IPS-18c (cell line): ENCODE results near the gene LYSMD3.
A peak's percentile ranks its signal among the peaks of the same experiment; 100 is the strongest.

Source experiments
- H3K4me3 ChIP-seq: 2 replicates; pipeline ENCODE4 v1.7.0; 2013; ENCODE audit warnings: low read depth, mild to moderate bottlenecking, low read length, moderate library complexity; ENCODE audit not compliant: insufficient read depth
- H3K9me3 ChIP-seq: one replicate; pipeline ENCODE4 v1.6.1; 2013; ENCODE audit warnings: mild to moderate bottlenecking, low read length, moderate library complexity; ENCODE audit not compliant: control insufficient read depth, insufficient read depth

Gene LYSMD3

DNA sequence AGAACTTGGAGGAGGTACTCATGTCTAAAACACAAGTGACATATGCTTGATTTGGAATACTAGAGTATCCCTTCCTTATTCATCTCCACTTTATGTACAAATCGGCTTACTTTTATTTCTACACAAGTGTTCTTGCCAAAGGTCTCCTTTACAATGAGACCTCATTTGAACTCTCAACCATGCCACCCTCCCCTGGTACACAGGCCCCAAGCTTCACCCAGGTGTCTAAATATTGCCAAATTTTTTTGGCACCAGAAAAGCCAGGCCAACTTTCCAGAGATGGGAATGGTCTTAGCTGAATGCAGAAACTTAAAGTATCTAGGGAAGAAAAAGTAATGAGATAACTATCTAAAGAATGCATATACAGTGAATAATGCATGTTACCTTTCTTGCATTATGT lies 18.9 kb downstream of the LYSMD3 start:
- Histone ChIP-seq H3K9me3 (no peaks in the 10 kb centered on the region), H3K4me3 (no peak overlapping the region)

- no peaks in the 10 kb centered on the region for H3K9me3 ChIP-seq
- no peak overlapping the region for H3K4me3 ChIP-seq
Observed at GRCh38 chr5:90506221-90506620, 23.2 kb downstream of the LYSMD3 start.

- no peak overlapping the region for H3K4me3 ChIP-seq
- H3K9me3 ChIP-seq: no peaks in the 10 kb centered on the region
Observed at GRCh38 chr5:90504743-90505142, 24.6 kb downstream of the LYSMD3 start.

DNA sequence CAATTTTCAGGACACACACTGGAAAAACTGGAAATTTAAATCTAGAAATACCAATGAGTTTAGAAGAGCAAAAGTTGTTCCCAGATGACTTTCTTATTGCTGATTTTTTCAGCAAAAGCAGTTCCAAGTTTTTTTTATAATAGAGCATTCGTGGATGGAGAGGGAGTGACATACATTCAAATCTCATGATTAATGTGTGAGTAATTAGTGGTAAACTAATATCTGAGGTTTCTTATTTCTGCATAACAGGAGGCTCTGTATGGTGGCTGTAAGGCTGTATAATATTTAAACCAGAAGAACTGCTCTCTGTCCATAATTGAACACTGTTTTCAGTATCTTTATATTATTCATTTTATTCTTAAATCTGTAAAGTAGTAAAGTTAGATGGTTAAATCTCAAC lies 25.8 kb downstream of the LYSMD3 start:
- H3K4me3 ChIP-seq: no peak overlapping the region
- H3K9me3 ChIP-seq: no peaks in the 10 kb centered on the region

DNA sequence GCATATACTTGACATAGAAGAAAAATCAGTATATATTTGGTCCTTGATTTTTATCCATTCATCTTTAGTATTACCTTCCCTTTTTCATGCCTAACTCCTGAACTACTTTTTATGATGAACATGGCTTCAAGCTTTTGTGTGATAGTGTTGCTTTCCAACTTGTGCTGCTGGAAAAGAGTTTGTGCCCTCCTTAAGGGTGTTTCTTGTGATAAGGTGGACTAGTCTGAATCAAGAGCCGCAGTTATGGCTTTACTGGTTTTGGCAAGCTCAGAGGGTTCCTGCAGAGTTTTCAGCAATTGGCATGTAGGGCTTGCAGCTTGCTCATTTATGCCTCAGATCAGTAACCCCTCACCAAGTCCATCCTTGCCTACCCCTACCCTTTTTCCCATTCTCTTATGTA lies 34.2 kb downstream of the LYSMD3 start:
- no peaks in the 10 kb centered on the region for H3K9me3 ChIP-seq
- no peak overlapping the region for H3K4me3 ChIP-seq

DNA sequence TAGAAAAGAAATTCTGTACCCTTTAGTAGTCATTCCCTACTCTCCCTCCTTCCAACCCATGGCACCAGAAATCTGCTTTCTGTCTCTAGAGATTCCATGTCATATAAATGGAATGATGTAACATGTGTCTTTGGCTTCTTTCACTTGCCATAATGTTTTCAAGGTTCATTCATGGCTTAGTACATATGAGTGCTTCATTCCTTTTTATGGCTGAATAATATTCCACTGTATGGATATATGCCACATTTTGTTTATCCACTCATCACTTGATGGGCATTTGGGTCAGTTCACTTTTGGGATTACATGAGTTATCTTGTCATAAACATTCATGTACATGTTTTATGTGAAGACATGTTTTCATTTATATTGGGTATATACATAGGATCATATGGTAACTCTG lies 35.3 kb downstream of the LYSMD3 start:
- no peaks in the 10 kb centered on the region for H3K9me3 ChIP-seq
- H3K4me3 ChIP-seq: no peak overlapping the region

DNA sequence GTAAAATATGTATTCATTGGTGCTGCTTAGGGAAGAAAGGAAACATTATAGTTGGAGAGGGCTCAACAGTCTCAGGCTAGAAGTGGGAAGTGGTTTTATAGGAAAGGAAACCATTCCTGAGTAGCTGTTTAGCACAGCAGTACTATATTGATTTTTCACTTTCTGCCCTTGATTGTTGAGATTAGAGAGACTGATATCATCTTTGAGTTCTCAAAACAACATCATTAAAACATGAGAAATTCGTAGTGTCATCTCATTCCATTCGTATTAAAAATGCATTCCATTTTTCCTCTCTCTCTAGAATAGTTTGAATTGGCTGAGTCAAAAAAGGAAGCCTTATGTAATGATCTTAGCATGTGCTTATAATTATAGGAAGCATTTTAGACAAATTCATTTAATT lies 40.6 kb downstream of the LYSMD3 start:
- no peak overlapping the region for H3K4me3 ChIP-seq
- no peaks in the 10 kb centered on the region for H3K9me3 ChIP-seq

GRCh38 chr5:90484540-90484939 lies 44.8 kb downstream of the LYSMD3 start:
- Histone ChIP-seq H3K9me3 (no peaks in the 10 kb centered on the region), H3K4me3 (no peak overlapping the region)

- Histone ChIP-seq H3K4me3 (no peak overlapping the region), H3K9me3 (no peaks in the 10 kb centered on the region)
Observed at GRCh38 chr5:90483206-90483605, 46.2 kb downstream of the LYSMD3 start.

DNA sequence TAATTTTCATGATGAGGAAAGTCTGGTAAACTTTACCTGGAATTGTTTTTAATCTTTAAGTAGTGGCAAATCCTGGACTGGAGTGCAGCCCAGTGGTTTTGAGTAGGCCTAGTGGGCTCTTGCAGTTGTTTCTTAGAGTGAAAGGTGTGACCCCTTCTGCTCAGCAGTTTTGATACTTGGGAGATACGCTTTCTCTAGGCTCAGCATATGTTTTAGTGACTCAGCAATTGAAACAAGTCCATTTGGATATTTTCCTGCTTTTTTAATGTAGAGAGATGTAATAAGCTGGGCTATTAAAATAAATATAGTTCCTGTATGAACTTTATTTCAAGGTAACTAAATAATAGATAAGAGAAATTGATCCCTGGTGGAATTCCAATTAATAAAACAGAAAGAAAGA lies 48.7 kb downstream of the LYSMD3 start:
- Histone ChIP-seq H3K9me3 (no peaks in the 10 kb centered on the region), H3K4me3 (no peak overlapping the region)

DNA sequence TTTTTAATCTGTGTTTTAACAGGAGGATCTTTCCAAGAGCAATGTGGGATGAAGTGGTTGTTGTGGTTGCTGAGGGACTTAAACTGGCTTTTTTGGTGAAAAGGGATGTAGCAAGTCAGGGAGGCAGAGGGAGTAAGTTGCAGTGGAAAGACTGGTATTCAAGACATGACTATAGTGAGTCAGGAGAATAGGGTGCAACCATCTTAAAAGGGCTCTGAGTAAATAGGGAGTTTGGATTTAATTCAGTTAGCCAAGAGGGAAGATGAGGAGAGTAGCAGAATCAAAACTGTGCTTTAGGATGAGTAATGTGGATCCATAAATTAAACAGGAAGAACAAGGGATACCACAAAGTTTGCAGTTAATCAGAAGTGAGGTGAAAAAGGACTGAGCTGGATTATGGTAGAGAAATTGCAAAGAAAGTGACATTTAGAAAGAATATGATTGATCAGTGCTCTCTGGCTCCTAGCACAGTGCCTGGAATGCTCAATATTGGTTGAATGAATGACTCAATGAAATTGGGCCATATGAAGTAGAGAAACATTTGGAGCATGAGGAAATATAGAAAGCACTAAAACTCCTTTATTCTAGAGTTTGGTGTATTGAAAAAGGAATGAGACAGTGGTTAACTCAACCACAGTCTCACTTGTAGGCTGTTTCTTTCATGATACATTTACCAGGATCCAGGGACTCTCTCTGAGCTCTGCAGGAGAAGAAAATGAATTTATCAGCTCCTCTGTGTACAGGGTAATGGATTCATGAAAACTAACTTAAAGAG lies 49.6 kb downstream of the LYSMD3 start:
- no peak overlapping the region for H3K4me3 ChIP-seq
- H3K9me3 ChIP-seq: no peaks in the 10 kb centered on the region

- Histone ChIP-seq H3K4me3 (peak overlapping the region; percentile 5; the same call in 1 of the 2 replicates), H3K9me3 (no peaks in the 10 kb centered on the region)
Observed at GRCh38 chr5:90477621-90478215, 51.7 kb downstream of the LYSMD3 start.

GRCh38 chr5:90477073-90477472 lies 52.3 kb downstream of the LYSMD3 start:
- no peak overlapping the region; the same call in 1 of the 2 replicates for H3K4me3 ChIP-seq
- H3K9me3 ChIP-seq: no peaks in the 10 kb centered on the region

DNA sequence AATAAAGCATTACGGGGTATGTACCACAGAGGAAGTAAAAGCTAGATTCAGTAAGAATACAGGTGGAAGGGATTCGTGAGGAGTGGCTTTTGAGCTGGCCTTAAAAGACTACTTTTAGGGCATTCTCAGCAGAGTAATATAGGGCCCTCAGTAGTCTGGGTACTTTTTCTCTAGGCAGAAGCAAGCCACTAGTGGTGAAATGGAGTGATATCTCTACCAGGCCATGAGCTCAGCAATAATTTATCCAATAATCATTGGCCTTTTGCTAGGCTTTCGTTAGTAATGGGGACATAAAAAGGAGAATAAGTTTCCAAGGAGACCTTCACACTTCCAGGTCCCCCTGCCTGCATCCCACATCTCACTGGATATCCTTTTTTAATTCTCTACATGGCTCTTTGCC lies 53.0 kb downstream of the LYSMD3 start:
- Histone ChIP-seq H3K9me3 (no peaks in the 10 kb centered on the region), H3K4me3 (peak overlapping the region; percentile 87; the same call in 1 of the 2 replicates)

DNA sequence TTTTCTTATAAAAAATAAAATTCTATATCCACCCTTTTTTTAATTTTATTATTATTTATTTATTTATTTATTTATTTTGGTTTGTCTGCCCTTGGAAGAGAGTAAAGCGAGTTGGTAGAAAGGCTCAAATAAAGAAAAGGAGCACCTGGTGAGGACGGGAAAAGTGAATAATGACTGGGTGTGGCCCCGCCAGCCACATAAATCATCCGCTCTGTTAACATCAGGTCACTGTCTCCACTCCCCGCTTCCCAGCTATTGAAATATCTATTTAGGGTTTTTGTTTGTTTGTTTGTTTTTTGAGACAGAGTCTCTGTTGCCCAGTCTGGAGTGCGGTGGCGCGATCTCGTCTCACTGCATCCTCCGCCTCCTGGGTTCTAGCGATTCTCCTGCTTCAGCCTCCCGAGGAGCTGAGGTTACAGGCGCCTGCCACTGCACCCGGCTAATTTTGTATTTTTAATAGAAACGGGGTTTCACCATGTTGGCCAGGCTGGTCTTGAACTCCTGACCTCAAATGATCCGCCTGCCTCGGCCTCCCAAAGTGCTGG lies 53.9 kb downstream of the LYSMD3 start:
- Histone ChIP-seq H3K4me3 (peak overlapping the region; percentile 87), H3K9me3 (no peaks in the 10 kb centered on the region)

GRCh38 chr5:90474235-90475107 lies 54.9 kb downstream of the LYSMD3 start, which contains the start of the genes MBLAC2 and POLR3G:
Gene MBLAC2, minus strand, starts transcription at chr5:90474771. Its CDS starts 479 bp downstream, at chr5:90474292.
Gene POLR3G, plus strand, starts transcription at chr5:90474864. Its CDS starts 10,704 bp downstream, at chr5:90485568.
- H3K9me3 ChIP-seq: no peaks in the 10 kb centered on the region
- peak within 1 kb of the TSS; percentile 87 for H3K4me3 ChIP-seq
